HepG2 (cell line): Measurements from ENCODE around the gene ACTN1. TPM values are rescaled to one million over a fixed set of nuclear protein-coding genes. Genes with fewer than 3 reads are reported as not detected.

Experiments
- ASH2L ChIP-seq: fragments of 300-600, 200-600 bp; sonication (generic); IDR thresholded peaks from 2 replicates; pipeline ENCODE4 v1.7.0; 2017; ENCODE audit warnings: low read depth, mild to moderate bottlenecking, moderate library complexity, mixed read lengths, low read length; ENCODE audit not compliant: insufficient read length
- DNMT1 ChIP-seq: sonication (generic); formaldehyde crosslinking; IDR thresholded peaks from 2 replicates; pipeline ENCODE4 v1.5.1; 2020; ENCODE audit warnings: mild to moderate bottlenecking, missing genetic modification reagents
- EHMT2 ChIP-seq: fragments of 200-600 bp; sonication (generic); IDR thresholded peaks from 2 replicates; pipeline ENCODE4 v1.7.0; 2017; ENCODE audit warnings: antibody characterized with exemption, low read depth, low read length, borderline replicate concordance
- GABPA ChIP-seq, 2 experiments: IDR thresholded peaks; 2 replicates each; pipeline ENCODE4 v1.6.1; 2011 to 2016; ENCODE audit warnings: low read depth in 2 of 2, low read length in 1 of 2, missing biosample characterization in 1 of 2, missing genetic modification characterization in 1 of 2
- HDAC1 ChIP-seq: sonication (generic); formaldehyde crosslinking; IDR thresholded peaks from 2 replicates; pipeline ENCODE4 v1.5.1; 2020; ENCODE audit warnings: mild to moderate bottlenecking, missing genetic modification reagents
- KDM4B ChIP-seq: sonication (generic); formaldehyde crosslinking; IDR thresholded peaks from 2 replicates; pipeline ENCODE4 v1.4.0; 2020; ENCODE audit warnings: missing genetic modification reagents
- LCORL ChIP-seq, 2 experiments: fragments of 450-650 bp in 1 of 2; sonication (generic) in 1 of 2; formaldehyde crosslinking in 1 of 2; IDR thresholded peaks; 2 replicates each; pipeline versions ENCODE4 v1.5.0 to v1.6.1; 2017 to 2020; ENCODE audit warnings: antibody characterized with exemption in 1 of 2, missing genetic modification reagents in 1 of 2
- MEIS1 ChIP-seq: sonication (generic); formaldehyde crosslinking; IDR thresholded peaks from 2 replicates; pipeline ENCODE4 v1.9.0; 2021; ENCODE audit warnings: mild to moderate bottlenecking, missing genetic modification reagents, moderate library complexity, borderline replicate concordance
- PHF21A ChIP-seq: sonication (generic); formaldehyde crosslinking; IDR thresholded peaks from 2 replicates; pipeline ENCODE4 v1.5.0; 2020; ENCODE audit warnings: mild to moderate bottlenecking, missing genetic modification reagents
- SMAD3 ChIP-seq: sonication (generic); formaldehyde crosslinking; IDR thresholded peaks from 2 replicates; pipeline ENCODE4 v1.4.0; 2020; ENCODE audit warnings: missing genetic modification reagents
- SSRP1 ChIP-seq: IDR thresholded peaks from 2 replicates; pipeline ENCODE4 v1.6.1; 2016; ENCODE audit warnings: control low read depth
- STAG1 ChIP-seq: sonication (generic); formaldehyde crosslinking; IDR thresholded peaks from 2 replicates; pipeline ENCODE4 v1.4.0; 2020; ENCODE audit warnings: missing genetic modification reagents
- TGIF2 ChIP-seq: IDR thresholded peaks from 2 replicates; pipeline ENCODE4 v1.6.1; 2016; ENCODE audit warnings: control low read depth, missing compliant biosample characterization
- THAP11 ChIP-seq: IDR thresholded peaks from 2 replicates; pipeline ENCODE4 v1.6.1; 2016; ENCODE audit warnings: missing biosample characterization, missing genetic modification reagents
- TMF1 ChIP-seq: sonication (generic); formaldehyde crosslinking; IDR thresholded peaks from 2 replicates; pipeline ENCODE4 v1.8.1; 2022; ENCODE audit warnings: low read depth, missing genetic modification reagents
- ZNF530 ChIP-seq: sonication (generic); formaldehyde crosslinking; IDR thresholded peaks from 2 replicates; pipeline ENCODE4 v1.5.0; 2020; ENCODE audit warnings: low read depth, mild to moderate bottlenecking, missing genetic modification reagents
- ZNF558 ChIP-seq: sonication (generic); formaldehyde crosslinking; IDR thresholded peaks from 2 replicates; pipeline ENCODE4 v1.9.0; 2022; ENCODE audit warnings: mild to moderate bottlenecking, missing genetic modification reagents, borderline replicate concordance
- polyA plus RNA-seq, 8 experiments: library from polyadenylated mRNA; depleted of rRNA in 3 of 8; stranded (reverse) in 7 of 8; unstranded in 1 of 8; fragments of >200 nt; fragmentation: Illumina TruSeq in 4 of 8; extraction: Trizol in 4 of 8; gene quantifications; 2 replicates each; pipeline versions ENCODE4 v1.2.1 to v1.2.3, GENCODE V29; 2011 to 2016; ENCODE audit warnings: low read depth in 4 of 8, missing spikeins in 1 of 8, mixed read lengths in 1 of 8; ENCODE audit not compliant: insufficient read depth in 1 of 8
- total RNA-seq, 5 experiments: library from RNA; depleted of rRNA; stranded (reverse); fragments of >200 nt; fragmentation: Illumina TruSeq; extraction: Trizol; gene quantifications; 2 replicates each; pipeline ENCODE4 v1.2.3, GENCODE V29; 2016; ENCODE audit warnings: low read depth in 1 of 5
- TF ChIP-seq, protein P1 (sequence below): sonication (generic); formaldehyde crosslinking; IDR thresholded peaks from 2 replicates; pipeline ENCODE4 v1.4.0; 2020; ENCODE audit warnings: missing genetic modification reagents
- TF ChIP-seq, protein P2 (sequence below): sonication (generic); formaldehyde crosslinking; IDR thresholded peaks from 2 replicates; pipeline ENCODE4 v1.4.0; 2020; ENCODE audit warnings: mild to moderate bottlenecking, missing genetic modification reagents
- TF ChIP-seq, protein P3 (sequence below): sonication (generic); formaldehyde crosslinking; IDR thresholded peaks from 2 replicates; pipeline ENCODE4 v1.4.0; 2020; ENCODE audit warnings: low read depth, mild to moderate bottlenecking, missing genetic modification reagents

Gene ACTN1
- total and polyA plus RNA-seq, 2 of the 13 experiments (the other 11 are each of a cell fraction or from before 2014, with no cell fraction given) = 58.6 to 162 TPM

DNA sequence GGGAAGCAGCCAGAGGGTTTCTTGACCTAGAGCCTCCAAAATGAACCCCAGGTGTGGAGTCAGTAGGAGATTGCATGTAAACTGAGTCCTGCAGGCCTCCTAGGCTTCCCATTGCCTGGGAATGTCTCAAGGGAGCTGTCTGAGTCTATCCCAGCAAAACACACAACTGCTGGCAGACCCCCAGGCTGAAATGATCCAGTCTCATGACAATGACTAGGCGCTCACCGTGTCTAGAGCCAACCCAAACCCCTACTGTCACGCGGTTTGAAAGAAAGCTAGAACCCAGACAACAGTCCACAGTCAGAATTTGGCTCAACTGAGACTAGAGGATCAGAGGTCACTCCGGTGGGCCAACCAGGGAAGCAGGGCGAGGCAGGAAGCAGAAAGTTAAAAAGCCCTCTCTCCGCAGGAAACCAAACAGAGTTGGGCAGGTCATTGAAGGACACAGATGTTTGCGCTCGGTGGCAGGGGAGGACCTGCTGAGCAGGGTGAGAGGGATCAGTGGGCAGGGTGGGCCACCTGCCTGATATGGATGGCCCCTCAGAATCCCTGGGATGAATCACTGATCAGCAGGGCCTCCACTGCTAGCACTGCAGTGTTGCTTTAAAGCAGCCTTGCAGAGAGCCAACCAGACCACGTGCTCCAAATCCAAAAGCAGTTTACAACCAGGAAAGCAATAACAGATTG is 23.8 kb downstream of the ACTN1 start (continued):
- no peak for TF ChIP-seq EHMT2
- TF ChIP-seq, protein P1, sequence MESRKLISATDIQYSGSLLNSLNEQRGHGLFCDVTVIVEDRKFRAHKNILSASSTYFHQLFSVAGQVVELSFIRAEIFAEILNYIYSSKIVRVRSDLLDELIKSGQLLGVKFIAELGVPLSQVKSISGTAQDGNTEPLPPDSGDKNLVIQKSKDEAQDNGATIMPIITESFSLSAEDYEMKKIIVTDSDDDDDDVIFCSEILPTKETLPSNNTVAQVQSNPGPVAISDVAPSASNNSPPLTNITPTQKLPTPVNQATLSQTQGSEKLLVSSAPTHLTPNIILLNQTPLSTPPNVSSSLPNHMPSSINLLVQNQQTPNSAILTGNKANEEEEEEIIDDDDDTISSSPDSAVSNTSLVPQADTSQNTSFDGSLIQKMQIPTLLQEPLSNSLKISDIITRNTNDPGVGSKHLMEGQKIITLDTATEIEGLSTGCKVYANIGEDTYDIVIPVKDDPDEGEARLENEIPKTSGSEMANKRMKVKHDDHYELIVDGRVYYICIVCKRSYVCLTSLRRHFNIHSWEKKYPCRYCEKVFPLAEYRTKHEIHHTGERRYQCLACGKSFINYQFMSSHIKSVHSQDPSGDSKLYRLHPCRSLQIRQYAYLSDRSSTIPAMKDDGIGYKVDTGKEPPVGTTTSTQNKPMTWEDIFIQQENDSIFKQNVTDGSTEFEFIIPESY (CRISPR knock-in tag) = peak; percentile 32; the same call in 1 of the 2 replicates
- no peak; the same call in 1 of the 2 replicates for TF ChIP-seq SMAD3
- peak; percentile 63 for TF ChIP-seq THAP11
- TF ChIP-seq, protein P2, sequence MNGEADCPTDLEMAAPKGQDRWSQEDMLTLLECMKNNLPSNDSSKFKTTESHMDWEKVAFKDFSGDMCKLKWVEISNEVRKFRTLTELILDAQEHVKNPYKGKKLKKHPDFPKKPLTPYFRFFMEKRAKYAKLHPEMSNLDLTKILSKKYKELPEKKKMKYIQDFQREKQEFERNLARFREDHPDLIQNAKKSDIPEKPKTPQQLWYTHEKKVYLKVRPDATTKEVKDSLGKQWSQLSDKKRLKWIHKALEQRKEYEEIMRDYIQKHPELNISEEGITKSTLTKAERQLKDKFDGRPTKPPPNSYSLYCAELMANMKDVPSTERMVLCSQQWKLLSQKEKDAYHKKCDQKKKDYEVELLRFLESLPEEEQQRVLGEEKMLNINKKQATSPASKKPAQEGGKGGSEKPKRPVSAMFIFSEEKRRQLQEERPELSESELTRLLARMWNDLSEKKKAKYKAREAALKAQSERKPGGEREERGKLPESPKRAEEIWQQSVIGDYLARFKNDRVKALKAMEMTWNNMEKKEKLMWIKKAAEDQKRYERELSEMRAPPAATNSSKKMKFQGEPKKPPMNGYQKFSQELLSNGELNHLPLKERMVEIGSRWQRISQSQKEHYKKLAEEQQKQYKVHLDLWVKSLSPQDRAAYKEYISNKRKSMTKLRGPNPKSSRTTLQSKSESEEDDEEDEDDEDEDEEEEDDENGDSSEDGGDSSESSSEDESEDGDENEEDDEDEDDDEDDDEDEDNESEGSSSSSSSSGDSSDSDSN (CRISPR knock-in tag) = peak; percentile 74; the same call in 1 of the 2 replicates
- TF ChIP-seq HDAC1 (CRISPR knock-in tag) = peak; percentile 87
- TF ChIP-seq, protein P3, sequence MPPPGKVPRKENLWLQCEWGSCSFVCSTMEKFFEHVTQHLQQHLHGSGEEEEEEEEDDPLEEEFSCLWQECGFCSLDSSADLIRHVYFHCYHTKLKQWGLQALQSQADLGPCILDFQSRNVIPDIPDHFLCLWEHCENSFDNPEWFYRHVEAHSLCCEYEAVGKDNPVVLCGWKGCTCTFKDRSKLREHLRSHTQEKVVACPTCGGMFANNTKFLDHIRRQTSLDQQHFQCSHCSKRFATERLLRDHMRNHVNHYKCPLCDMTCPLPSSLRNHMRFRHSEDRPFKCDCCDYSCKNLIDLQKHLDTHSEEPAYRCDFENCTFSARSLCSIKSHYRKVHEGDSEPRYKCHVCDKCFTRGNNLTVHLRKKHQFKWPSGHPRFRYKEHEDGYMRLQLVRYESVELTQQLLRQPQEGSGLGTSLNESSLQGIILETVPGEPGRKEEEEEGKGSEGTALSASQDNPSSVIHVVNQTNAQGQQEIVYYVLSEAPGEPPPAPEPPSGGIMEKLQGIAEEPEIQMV = peak; percentile 84; the same call in 1 of the 2 replicates
- TF ChIP-seq LCORL (IDR thresholded peaks at IDR 0.05) = peak; percentile 76; the same call in 1 of the 2 replicates
- peak; percentile 99 for TF ChIP-seq LCORL (CRISPR knock-in tag; IDR thresholded peaks at IDR 0.05)
- peak; percentile 96 for TF ChIP-seq PHF21A (CRISPR knock-in tag)
- TF ChIP-seq ZNF558 (CRISPR knock-in tag) = peak; percentile 39; the same call in 1 of the 2 replicates
- no peak for TF ChIP-seq GABPA (IDR thresholded peaks at IDR 0.05; ENCODE audit: low read depth, low read length)
- peak; percentile 80 for TF ChIP-seq GABPA (CRISPR knock-in tag; IDR thresholded peaks at IDR 0.05; ENCODE audit: low read depth)
- TF ChIP-seq TMF1 (CRISPR knock-in tag) = peak; percentile 57; the same call in 1 of the 2 replicates
- TF ChIP-seq DNMT1 (CRISPR knock-in tag) = 0 out of 2 replicates have a peak, but pooled peaks have one; percentile 36
- peak; percentile 31; the same call in 1 of the 2 replicates for TF ChIP-seq TGIF2
- TF ChIP-seq ZNF530 (CRISPR knock-in tag) = no peak
- peak; percentile 93; the same call in 1 of the 2 replicates for TF ChIP-seq MEIS1 (CRISPR knock-in tag)
- TF ChIP-seq KDM4B (CRISPR knock-in tag) = peak; percentile 46; the same call in 1 of the 2 replicates
- TF ChIP-seq STAG1 (CRISPR knock-in tag) = peak; percentile 17; the same call in 1 of the 2 replicates
- peak; percentile 37; the same call in 1 of the 2 replicates for TF ChIP-seq SSRP1 (CRISPR knock-in tag)
- TF ChIP-seq ASH2L = peak; percentile 62
